ENCODE results near the gene FASN. TPM values are rescaled to one million over a fixed set of nuclear protein-coding genes. Genes with fewer than 3 reads are reported as not detected.

FASN gene
- total and polyA plus RNA-seq, 2 of the 13 experiments (the other 11 are each of a cell fraction or from before 2014, with no cell fraction given) = 51.7 to 101 TPM

DNA sequence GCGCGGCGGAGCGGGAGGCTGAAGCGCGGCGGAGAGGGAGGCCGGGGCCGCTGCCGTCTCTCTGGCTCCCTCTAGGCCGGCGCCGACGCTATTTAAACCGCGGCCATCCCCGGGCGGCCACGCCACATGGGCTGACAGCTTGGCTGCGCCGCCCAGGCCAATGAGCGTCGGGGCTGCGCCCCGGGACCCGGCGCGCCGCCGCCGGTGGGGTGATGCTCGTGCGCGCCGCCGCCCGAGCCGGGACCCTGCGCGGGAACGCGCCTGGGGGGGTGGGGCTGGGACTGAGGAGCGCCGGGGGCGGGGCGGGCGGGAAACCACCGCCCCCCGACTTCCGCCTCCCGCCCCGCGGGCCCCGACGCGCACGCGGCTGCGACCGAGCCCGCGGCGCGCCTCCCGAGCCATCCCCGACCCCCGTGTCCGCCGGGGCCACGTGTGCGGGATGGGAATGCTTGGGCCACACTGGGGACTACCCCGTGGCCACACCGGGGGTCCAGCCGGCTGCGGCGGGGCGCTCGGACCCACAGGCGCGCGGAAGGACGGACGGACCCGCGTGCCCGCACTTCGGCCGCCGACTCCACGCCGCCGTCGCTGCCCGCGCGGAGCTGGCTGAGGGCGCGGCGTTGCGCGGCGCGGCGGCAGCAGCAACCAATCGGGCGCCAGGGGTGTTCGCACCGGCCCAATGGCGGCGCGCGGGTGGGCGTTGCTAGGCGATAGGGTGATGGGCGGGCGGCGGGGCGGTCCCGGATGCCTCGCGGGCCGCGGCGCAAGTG lies at the start of gene FASN (continued):
- TF ChIP-seq, protein P1, sequence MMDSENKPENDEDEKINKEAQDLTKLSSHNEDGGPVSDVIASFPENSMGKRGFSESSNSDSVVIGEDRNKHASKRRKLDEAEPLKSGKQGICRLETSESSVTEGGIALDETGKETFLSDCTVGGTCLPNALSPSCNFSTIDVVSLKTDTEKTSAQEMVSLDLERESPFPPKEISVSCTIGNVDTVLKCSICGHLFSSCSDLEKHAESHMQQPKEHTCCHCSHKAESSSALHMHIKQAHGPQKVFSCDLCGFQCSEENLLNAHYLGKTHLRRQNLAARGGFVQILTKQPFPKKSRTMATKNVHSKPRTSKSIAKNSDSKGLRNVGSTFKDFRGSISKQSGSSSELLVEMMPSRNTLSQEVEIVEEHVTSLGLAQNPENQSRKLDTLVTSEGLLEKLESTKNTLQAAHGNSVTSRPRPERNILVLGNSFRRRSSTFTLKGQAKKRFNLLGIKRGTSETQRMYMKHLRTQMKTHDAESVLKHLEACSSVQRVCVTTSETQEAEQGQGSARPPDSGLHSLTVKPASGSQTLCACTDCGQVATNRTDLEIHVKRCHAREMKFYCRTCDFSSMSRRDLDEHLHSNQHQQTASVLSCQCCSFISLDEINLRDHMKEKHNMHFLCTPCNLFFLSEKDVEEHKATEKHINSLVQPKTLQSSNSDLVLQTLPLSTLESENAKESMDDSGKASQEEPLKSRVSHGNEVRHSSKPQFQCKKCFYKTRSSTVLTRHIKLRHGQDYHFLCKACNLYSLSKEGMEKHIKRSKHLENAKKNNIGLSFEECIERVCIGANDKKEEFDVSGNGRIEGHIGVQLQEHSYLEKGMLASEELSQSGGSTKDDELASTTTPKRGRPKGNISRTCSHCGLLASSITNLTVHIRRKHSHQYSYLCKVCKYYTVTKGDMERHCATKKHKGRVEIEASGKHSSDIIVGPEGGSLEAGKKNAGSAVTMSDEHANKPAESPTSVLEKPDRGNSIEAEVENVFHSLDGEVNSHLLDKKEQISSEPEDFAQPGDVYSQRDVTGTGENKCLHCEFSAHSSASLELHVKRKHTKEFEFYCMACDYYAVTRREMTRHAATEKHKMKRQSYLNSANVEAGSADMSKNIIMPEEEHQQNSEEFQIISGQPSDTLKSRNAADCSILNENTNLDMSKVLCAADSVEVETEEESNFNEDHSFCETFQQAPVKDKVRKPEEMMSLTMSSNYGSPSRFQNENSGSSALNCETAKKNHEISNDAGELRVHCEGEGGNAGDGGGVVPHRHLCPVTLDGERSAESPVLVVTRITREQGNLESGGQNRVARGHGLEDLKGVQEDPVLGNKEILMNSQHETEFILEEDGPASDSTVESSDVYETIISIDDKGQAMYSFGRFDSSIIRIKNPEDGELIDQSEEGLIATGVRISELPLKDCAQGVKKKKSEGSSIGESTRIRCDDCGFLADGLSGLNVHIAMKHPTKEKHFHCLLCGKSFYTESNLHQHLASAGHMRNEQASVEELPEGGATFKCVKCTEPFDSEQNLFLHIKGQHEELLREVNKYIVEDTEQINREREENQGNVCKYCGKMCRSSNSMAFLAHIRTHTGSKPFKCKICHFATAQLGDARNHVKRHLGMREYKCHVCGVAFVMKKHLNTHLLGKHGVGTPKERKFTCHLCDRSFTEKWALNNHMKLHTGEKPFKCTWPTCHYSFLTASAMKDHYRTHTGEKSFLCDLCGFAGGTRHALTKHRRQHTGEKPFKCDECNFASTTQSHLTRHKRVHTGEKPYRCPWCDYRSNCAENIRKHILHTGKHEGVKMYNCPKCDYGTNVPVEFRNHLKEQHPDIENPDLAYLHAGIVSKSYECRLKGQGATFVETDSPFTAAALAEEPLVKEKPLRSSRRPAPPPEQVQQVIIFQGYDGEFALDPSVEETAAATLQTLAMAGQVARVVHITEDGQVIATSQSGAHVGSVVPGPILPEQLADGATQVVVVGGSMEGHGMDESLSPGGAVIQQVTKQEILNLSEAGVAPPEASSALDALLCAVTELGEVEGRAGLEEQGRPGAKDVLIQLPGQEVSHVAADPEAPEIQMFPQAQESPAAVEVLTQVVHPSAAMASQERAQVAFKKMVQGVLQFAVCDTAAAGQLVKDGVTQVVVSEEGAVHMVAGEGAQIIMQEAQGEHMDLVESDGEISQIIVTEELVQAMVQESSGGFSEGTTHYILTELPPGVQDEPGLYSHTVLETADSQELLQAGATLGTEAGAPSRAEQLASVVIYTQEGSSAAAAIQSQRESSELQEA (CRISPR knock-in tag; IDR thresholded peaks at IDR 0.05; ENCODE audit: not compliant biosample characterization) = peak; percentile 52
- TF ChIP-seq ARNTL (CRISPR knock-in tag; IDR thresholded peaks at IDR 0.05) (no peak), GLI4 (CRISPR knock-in tag; IDR thresholded peaks at IDR 0.05; ENCODE audit: borderline replicate concordance) (no peak), ZNF577 (CRISPR knock-in tag; IDR thresholded peaks at IDR 0.05; ENCODE audit: borderline replicate concordance, low read depth) (no peak), ZNF318 (CRISPR knock-in tag; IDR thresholded peaks at IDR 0.05) (no peak; the same call in 1 of the 2 replicates), ZNF382 (CRISPR knock-in tag; IDR thresholded peaks at IDR 0.05; ENCODE audit: borderline replicate concordance) (no peak), EED (CRISPR knock-in tag; IDR thresholded peaks at IDR 0.05) (no peak; the same call in 1 of the 2 replicates)
- TF ChIP-seq, protein P2, sequence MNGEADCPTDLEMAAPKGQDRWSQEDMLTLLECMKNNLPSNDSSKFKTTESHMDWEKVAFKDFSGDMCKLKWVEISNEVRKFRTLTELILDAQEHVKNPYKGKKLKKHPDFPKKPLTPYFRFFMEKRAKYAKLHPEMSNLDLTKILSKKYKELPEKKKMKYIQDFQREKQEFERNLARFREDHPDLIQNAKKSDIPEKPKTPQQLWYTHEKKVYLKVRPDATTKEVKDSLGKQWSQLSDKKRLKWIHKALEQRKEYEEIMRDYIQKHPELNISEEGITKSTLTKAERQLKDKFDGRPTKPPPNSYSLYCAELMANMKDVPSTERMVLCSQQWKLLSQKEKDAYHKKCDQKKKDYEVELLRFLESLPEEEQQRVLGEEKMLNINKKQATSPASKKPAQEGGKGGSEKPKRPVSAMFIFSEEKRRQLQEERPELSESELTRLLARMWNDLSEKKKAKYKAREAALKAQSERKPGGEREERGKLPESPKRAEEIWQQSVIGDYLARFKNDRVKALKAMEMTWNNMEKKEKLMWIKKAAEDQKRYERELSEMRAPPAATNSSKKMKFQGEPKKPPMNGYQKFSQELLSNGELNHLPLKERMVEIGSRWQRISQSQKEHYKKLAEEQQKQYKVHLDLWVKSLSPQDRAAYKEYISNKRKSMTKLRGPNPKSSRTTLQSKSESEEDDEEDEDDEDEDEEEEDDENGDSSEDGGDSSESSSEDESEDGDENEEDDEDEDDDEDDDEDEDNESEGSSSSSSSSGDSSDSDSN (CRISPR knock-in tag; IDR thresholded peaks at IDR 0.05) = peak; percentile 55; the same call in 1 of the 2 replicates

Measured in HepG2 (cell line).